ENCODE results near the gene CYB561D1.

The CYB561D1 gene

GRCh38 chr1:109537450-109538178, 43.7 kb downstream of the CYB561D1 start:
- Histone ChIP-seq H3K27ac (ENCODE audit: low read depth, low read length) (no peak overlapping the region), H3K36me3 (ENCODE audit: control insufficient read depth, low read length) (no peaks in the 10 kb centered on the region), H3K4me2 (ENCODE audit: low read length) (no peak overlapping the region)

GRCh38 chr1:109538827-109539555, 45.1 kb downstream of the CYB561D1 start:
- Histone ChIP-seq H3K79me2 (ENCODE audit: control insufficient read depth, low read length) (no peaks in the 10 kb centered on the region), H3K4me1 (ENCODE audit: control insufficient read depth, low read length) (no peaks in the 10 kb centered on the region), H3K4me2 (ENCODE audit: low read length) (no peak overlapping the region), H3K27ac (ENCODE audit: low read depth, low read length) (no peak overlapping the region), H3K4me3 (ENCODE audit: low read length) (no peak overlapping the region), H3K27me3 (ENCODE audit: control insufficient read depth, low read length) (peaks cover 11% of the 10 kb centered on the region; the same call in 1 of the 2 replicates), H3F3A (ENCODE audit: control insufficient read depth, insufficient read depth) (no peaks in the 10 kb centered on the region), H4K20me1 (ENCODE audit: control insufficient read depth, insufficient read depth, low read depth, low read length) (no peaks in the 10 kb centered on the region), H3K9me2 (replicated peaks; ENCODE audit: control insufficient read depth, low read length) (no peaks in the 10 kb centered on the region), H3K9me3 (ENCODE audit: control insufficient read depth, insufficient read depth, low read length) (no peaks in the 10 kb centered on the region), H3K36me3 (ENCODE audit: control insufficient read depth, low read length) (no peaks in the 10 kb centered on the region)
- no peak for TF ChIP-seq EZH2phosphoT487 (IDR thresholded peaks at IDR 0.05; ENCODE audit: borderline replicate concordance, low read length)
- TF ChIP-seq, protein P1, sequence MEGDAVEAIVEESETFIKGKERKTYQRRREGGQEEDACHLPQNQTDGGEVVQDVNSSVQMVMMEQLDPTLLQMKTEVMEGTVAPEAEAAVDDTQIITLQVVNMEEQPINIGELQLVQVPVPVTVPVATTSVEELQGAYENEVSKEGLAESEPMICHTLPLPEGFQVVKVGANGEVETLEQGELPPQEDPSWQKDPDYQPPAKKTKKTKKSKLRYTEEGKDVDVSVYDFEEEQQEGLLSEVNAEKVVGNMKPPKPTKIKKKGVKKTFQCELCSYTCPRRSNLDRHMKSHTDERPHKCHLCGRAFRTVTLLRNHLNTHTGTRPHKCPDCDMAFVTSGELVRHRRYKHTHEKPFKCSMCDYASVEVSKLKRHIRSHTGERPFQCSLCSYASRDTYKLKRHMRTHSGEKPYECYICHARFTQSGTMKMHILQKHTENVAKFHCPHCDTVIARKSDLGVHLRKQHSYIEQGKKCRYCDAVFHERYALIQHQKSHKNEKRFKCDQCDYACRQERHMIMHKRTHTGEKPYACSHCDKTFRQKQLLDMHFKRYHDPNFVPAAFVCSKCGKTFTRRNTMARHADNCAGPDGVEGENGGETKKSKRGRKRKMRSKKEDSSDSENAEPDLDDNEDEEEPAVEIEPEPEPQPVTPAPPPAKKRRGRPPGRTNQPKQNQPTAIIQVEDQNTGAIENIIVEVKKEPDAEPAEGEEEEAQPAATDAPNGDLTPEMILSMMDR (IDR thresholded peaks at IDR 0.05; ENCODE audit: low read depth, low read length, poor library complexity, severe bottlenecking): no peak

More at GRCh38 chr1:109537450-109538178, 43.7 kb downstream of the CYB561D1 start:
- no peaks in the 10 kb centered on the region for H4K20me1 ChIP-seq (ENCODE audit: control insufficient read depth, insufficient read depth, low read depth, low read length)
- H3K4me3 ChIP-seq (ENCODE audit: low read length): no peak overlapping the region
- no peaks in the 10 kb centered on the region for H3F3A ChIP-seq (ENCODE audit: control insufficient read depth, insufficient read depth)
- no peaks in the 10 kb centered on the region for H3K9me2 ChIP-seq (replicated peaks; ENCODE audit: control insufficient read depth, low read length)
- H3K9me3 ChIP-seq (ENCODE audit: control insufficient read depth, insufficient read depth, low read length): no peaks in the 10 kb centered on the region
- no peaks in the 10 kb centered on the region for H3K79me2 ChIP-seq (ENCODE audit: control insufficient read depth, low read length)
- H3K4me1 ChIP-seq (ENCODE audit: control insufficient read depth, low read length): peaks cover 2% of the 10 kb centered on the region
- TF ChIP-seq EZH2phosphoT487 (IDR thresholded peaks at IDR 0.05; ENCODE audit: borderline replicate concordance, low read length): no peak
- TF ChIP-seq, protein P1 (IDR thresholded peaks at IDR 0.05; ENCODE audit: low read depth, low read length, poor library complexity, severe bottlenecking): no peak
- H3K27me3 ChIP-seq (ENCODE audit: control insufficient read depth, low read length): peaks cover 11% of the 10 kb centered on the region; the same call in 1 of the 2 replicates

DNA sequence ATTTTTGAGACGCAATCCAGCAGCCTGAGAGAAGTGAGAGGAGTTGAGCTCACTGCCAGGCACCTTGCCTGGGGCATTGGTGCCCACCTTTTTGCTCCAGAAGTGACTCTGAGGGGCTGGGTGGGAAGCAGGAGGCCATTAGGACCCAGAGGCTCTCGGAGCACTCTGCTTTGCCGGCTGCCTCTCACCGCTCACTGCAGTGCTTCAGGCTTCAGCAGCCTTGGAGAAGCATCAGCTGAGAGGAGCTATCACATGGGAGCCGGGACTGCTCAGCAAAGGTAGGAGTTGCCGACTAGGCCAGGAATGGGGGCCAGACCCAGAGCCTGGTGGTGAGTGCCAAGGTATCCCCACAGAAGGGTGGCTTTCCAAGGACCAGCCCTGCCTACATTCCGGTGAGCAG, 45.8 kb downstream of the CYB561D1 start, which contains the start of gene GPR61:
GPR61 (plus strand) TSS at position 197 of the 400 bp plus-strand sequence. CDS start 3,151 bp downstream, outside the sequence.
- TF ChIP-seq EZH2phosphoT487 (IDR thresholded peaks at IDR 0.05; ENCODE audit: borderline replicate concordance, low read length): no peak
- TF ChIP-seq, protein P1 (IDR thresholded peaks at IDR 0.05; ENCODE audit: low read depth, low read length, poor library complexity, severe bottlenecking): no peak
- H4K20me1 ChIP-seq (ENCODE audit: control insufficient read depth, insufficient read depth, low read depth, low read length): no peaks in the 10 kb centered on the region
- no peaks in the 10 kb centered on the region for H3K36me3 ChIP-seq (ENCODE audit: control insufficient read depth, low read length)
- no peaks in the 10 kb centered on the region for H3K4me1 ChIP-seq (ENCODE audit: control insufficient read depth, low read length)
- no peaks in the 10 kb centered on the region for H3F3A ChIP-seq (ENCODE audit: control insufficient read depth, insufficient read depth)
- H3K4me2 ChIP-seq (ENCODE audit: low read length): no peak within 1 kb of the TSS
- H3K27ac ChIP-seq (ENCODE audit: low read depth, low read length): no peak within 1 kb of the TSS
- no peaks in the 10 kb centered on the region for H3K79me2 ChIP-seq (ENCODE audit: control insufficient read depth, low read length)
- no peaks in the 10 kb centered on the region for H3K9me2 ChIP-seq (replicated peaks; ENCODE audit: control insufficient read depth, low read length)
- peaks cover 11% of the 10 kb centered on the region; the same call in 1 of the 2 replicates for H3K27me3 ChIP-seq (ENCODE audit: control insufficient read depth, low read length)
- H3K4me3 ChIP-seq (ENCODE audit: low read length): no peak within 1 kb of the TSS
- H3K9me3 ChIP-seq (ENCODE audit: control insufficient read depth, insufficient read depth, low read length): no peaks in the 10 kb centered on the region

All from DOHH2 (cell line).